ENCODE results near the gene SLC9A9.

Gene SLC9A9

DNA sequence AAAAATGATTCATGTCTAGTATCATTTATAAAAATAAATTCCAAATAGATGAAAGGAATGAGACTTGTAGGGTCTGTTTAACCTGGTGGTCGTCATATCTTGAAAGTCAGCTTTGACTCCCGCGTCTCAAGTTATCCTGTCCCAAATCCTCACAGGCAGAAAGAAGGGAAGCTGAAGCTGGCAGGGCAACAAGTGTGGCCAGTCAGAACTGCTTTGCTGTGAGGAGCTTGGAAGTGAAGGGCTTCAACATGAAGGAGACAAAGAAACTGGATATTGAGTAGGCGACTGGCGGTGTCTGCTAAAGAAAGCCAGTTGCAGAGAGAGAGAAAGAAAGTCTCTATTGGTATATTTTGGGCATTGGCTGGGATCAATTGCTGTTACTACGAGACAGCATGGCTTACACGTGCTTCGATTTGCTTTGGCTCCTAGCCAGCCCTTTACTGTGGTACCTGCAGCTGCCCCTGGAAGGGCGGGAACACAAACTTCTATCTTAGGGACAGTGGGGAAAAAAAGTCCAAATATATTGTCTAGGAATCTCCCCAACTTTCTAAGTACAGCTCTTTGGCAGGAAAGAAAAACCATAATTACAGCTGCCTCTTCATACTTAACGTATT lies 621.5 kb downstream of the SLC9A9 start:
- no peak for ATAC-seq

DNA sequence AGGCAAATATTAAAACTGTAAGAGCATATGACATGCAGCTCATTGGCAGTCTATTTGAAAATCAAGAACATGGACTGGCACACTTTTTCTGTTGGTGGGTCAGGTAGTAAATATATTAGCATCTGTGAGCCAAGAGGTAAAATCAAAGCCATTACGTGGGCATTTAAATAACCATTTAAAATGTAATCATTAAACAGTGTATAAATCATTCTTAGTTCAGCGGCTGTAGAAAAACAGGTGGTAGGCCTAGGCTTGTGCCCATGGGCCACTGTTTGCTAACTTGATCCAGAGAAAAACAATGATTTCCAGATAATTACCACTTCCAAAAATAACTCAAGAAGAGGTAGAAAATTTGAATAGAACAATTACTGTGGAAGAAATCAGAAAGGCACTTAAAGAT lies 623.6 kb downstream of the SLC9A9 start:
- TF ChIP-seq ZNF565 (CRISPR knock-in tag; conservative IDR thresholded peaks at IDR 0.05; ENCODE audit: low read depth): no peak
- no peak for ATAC-seq

More for the DNA sequence above, 621.5 kb downstream of the SLC9A9 start:
- no peak for TF ChIP-seq ZNF8 (CRISPR knock-in tag; IDR thresholded peaks at IDR 0.05)
- no peak for TF ChIP-seq PPARA (CRISPR knock-in tag; IDR thresholded peaks at IDR 0.05; ENCODE audit: borderline replicate concordance)
- no peak for TF ChIP-seq TSHZ2 (CRISPR knock-in tag; IDR thresholded peaks at IDR 0.05)
- no peak for TF ChIP-seq ZFP30 (CRISPR knock-in tag; IDR thresholded peaks at IDR 0.05)
- TF ChIP-seq RARB (CRISPR knock-in tag; IDR thresholded peaks at IDR 0.05): no peak
- TF ChIP-seq, protein P1, sequence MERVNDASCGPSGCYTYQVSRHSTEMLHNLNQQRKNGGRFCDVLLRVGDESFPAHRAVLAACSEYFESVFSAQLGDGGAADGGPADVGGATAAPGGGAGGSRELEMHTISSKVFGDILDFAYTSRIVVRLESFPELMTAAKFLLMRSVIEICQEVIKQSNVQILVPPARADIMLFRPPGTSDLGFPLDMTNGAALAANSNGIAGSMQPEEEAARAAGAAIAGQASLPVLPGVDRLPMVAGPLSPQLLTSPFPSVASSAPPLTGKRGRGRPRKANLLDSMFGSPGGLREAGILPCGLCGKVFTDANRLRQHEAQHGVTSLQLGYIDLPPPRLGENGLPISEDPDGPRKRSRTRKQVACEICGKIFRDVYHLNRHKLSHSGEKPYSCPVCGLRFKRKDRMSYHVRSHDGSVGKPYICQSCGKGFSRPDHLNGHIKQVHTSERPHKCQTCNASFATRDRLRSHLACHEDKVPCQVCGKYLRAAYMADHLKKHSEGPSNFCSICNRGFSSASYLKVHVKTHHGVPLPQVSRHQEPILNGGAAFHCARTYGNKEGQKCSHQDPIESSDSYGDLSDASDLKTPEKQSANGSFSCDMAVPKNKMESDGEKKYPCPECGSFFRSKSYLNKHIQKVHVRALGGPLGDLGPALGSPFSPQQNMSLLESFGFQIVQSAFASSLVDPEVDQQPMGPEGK (CRISPR knock-in tag; IDR thresholded peaks at IDR 0.05; ENCODE audit: borderline replicate concordance): no peak

GRCh38 chr3:143222981-143223380 lies 625.3 kb downstream of the SLC9A9 start:
- ATAC-seq: no peak
- no peak for TF ChIP-seq CSDC2 (CRISPR knock-in tag; IDR thresholded peaks at IDR 0.05)
- no peak for TF ChIP-seq POU6F1 (CRISPR knock-in tag; IDR thresholded peaks at IDR 0.05; ENCODE audit: borderline replicate concordance, low read depth)
- TF ChIP-seq, protein P1 (CRISPR knock-in tag; IDR thresholded peaks at IDR 0.05; ENCODE audit: borderline replicate concordance): no peak
- TF ChIP-seq GLIS3 (CRISPR knock-in tag; IDR thresholded peaks at IDR 0.05): no peak
- TF ChIP-seq ZFP30 (CRISPR knock-in tag; IDR thresholded peaks at IDR 0.05): no peak
- no peak for TF ChIP-seq ISL1 (CRISPR knock-in tag; IDR thresholded peaks at IDR 0.05)
- no peak for TF ChIP-seq SNAI2 (CRISPR knock-in tag; IDR thresholded peaks at IDR 0.05)
- no peak for TF ChIP-seq PPARA (CRISPR knock-in tag; IDR thresholded peaks at IDR 0.05; ENCODE audit: borderline replicate concordance)
- TF ChIP-seq OSR1 (CRISPR knock-in tag; IDR thresholded peaks at IDR 0.05): no peak

DNA sequence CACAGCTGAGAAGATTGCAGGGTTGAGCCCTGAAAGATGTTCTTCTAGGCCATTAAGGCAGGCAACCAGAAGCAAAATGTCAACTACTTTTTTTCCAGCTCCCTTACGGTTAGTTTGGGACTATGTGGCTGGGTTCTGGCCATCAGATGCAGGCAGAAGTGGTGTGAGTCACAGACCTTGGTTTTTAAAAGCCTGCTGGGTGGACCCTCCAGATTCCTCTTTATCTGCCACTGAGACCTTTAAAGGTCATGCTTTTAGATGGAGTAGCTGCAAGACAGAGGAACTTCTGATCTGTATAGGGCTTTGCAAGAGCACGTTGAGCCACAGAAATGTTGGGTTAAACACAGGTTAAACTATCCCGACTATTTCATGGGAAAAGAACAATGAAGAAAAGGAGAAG lies 625.8 kb downstream of the SLC9A9 start:
- TF ChIP-seq ZFP30 (CRISPR knock-in tag; IDR thresholded peaks at IDR 0.05): no peak
- no peak for TF ChIP-seq ZNF565 (CRISPR knock-in tag; conservative IDR thresholded peaks at IDR 0.05; ENCODE audit: low read depth)
- TF ChIP-seq ZC3H10 (CRISPR knock-in tag; IDR thresholded peaks at IDR 0.05): no peak
- TF ChIP-seq ARNTL (CRISPR knock-in tag; IDR thresholded peaks at IDR 0.05; ENCODE audit: borderline replicate concordance, low read depth): no peak
- no peak for TF ChIP-seq OSR1 (CRISPR knock-in tag; IDR thresholded peaks at IDR 0.05)
- TF ChIP-seq TOX (CRISPR knock-in tag; IDR thresholded peaks at IDR 0.05; ENCODE audit: borderline replicate concordance): no peak
- ATAC-seq: no peak

DNA sequence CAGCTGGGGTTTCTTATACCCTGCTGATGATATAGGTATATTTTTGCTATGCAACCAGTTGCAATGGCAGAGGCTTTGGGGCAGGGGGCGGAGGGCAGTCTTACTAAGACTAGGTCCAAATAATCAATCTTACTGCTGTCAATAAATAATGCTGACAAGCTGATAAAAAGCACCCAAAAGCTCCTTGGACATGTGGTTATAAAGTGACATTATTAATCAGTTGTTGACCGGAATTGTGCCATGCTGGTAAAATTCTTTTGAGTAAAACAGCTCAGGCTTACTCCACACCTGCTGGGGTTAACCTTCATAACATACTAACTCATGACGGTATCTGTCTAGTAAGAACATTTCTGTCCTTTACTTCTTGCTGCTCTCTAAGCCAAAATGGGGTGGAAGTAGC lies 626.8 kb downstream of the SLC9A9 start:
- ATAC-seq: no peak
- TF ChIP-seq ISL1 (CRISPR knock-in tag; IDR thresholded peaks at IDR 0.05): no peak
- TF ChIP-seq OSR1 (CRISPR knock-in tag; IDR thresholded peaks at IDR 0.05): no peak
- no peak for TF ChIP-seq TCF4 (CRISPR knock-in tag; IDR thresholded peaks at IDR 0.05; ENCODE audit: borderline replicate concordance)
- no peak for TF ChIP-seq BACH2 (CRISPR knock-in tag; IDR thresholded peaks at IDR 0.05; ENCODE audit: borderline replicate concordance)
- no peak for TF ChIP-seq CSDC2 (CRISPR knock-in tag; IDR thresholded peaks at IDR 0.05)
- no peak for TF ChIP-seq TSHZ2 (CRISPR knock-in tag; IDR thresholded peaks at IDR 0.05)
- no peak for TF ChIP-seq ZFP3 (CRISPR knock-in tag; IDR thresholded peaks at IDR 0.05)
- no peak for TF ChIP-seq ZC3H10 (CRISPR knock-in tag; IDR thresholded peaks at IDR 0.05)
- TF ChIP-seq ZNF8 (CRISPR knock-in tag; IDR thresholded peaks at IDR 0.05): no peak
- no peak for TF ChIP-seq PPARA (CRISPR knock-in tag; IDR thresholded peaks at IDR 0.05; ENCODE audit: borderline replicate concordance)
- TF ChIP-seq CREB5 (CRISPR knock-in tag; IDR thresholded peaks at IDR 0.05; ENCODE audit: low read depth): no peak
- no peak for TF ChIP-seq ZFP30 (CRISPR knock-in tag; IDR thresholded peaks at IDR 0.05)
- no peak for TF ChIP-seq ARNTL (CRISPR knock-in tag; IDR thresholded peaks at IDR 0.05; ENCODE audit: borderline replicate concordance, low read depth)
- TF ChIP-seq ZNF565 (CRISPR knock-in tag; conservative IDR thresholded peaks at IDR 0.05; ENCODE audit: low read depth): no peak
- no peak for TF ChIP-seq TOX (CRISPR knock-in tag; IDR thresholded peaks at IDR 0.05; ENCODE audit: borderline replicate concordance)
- no peak for TF ChIP-seq SNAI2 (CRISPR knock-in tag; IDR thresholded peaks at IDR 0.05)
